IPS DF 6.9 (cell line): ENCODE data around the gene SMLR1.
A peak's percentile ranks its signal among the peaks of the same experiment; 100 is the strongest.

Source experiments
- DNase-seq: peaks from one replicate; pipeline ENCODE4 v3.0.0-alpha.2; 2013; ENCODE audit warnings: low read depth, low spot score
- H3K27ac ChIP-seq: one replicate; pipeline ENCODE4 v1.5.1; 2013; ENCODE audit warnings: low read length, control low read depth
- H3K27me3 ChIP-seq: 2 replicates; pipeline ENCODE4 v1.6.1; 2013; ENCODE audit warnings: mild to moderate bottlenecking, low read length; ENCODE audit not compliant: control insufficient read depth, insufficient read depth
- H3K36me3 ChIP-seq: 2 replicates; pipeline ENCODE4 v1.6.1; 2013; ENCODE audit warnings: low read length; ENCODE audit not compliant: control insufficient read depth, insufficient read depth
- H3K4me1 ChIP-seq: 2 replicates; pipeline ENCODE4 v1.6.1; 2013; ENCODE audit warnings: low read length; ENCODE audit not compliant: control insufficient read depth, insufficient read depth
- H3K4me3 ChIP-seq: 2 replicates; pipeline ENCODE4 v1.5.1; 2013; ENCODE audit warnings: mild to moderate bottlenecking, low read length
- H3K9me3 ChIP-seq: 2 replicates; pipeline ENCODE4 v1.6.1; 2013; ENCODE audit warnings: low read length, inconsistent platforms; ENCODE audit not compliant: control insufficient read depth, insufficient read depth
- WGBS: extraction: QIAGEN DNeasy Blood & Tissue Kit; methylation state at CpG from one replicate; pipeline ENCODE4 v1.1.7; 2013; ENCODE audit warnings: mixed read lengths, missing lambda C conversion rate; ENCODE audit not compliant: insufficient read length, insufficient coverage; 5-methylcytosine and 5-hydroxymethylcytosine counted together

SMLR1 gene

GRCh38 chr6:130825772-130826441 lies 1.3 kb upstream of the SMLR1 start:
- peak; percentile 39 for DNase-seq
- WGBS, result no CpG with 5 or more reads among the region's 3 CpGs
- Histone ChIP-seq H3K27ac (no peak overlapping the region), H3K27me3 (no peaks in the 10 kb centered on the region), H3K36me3 (no peaks in the 10 kb centered on the region), H3K9me3 (no peaks in the 10 kb centered on the region), H3K4me1 (peaks cover 1% of the 10 kb centered on the region; the same call in 1 of the 2 replicates), H3K4me3 (no peak overlapping the region)

GRCh38 chr6:130826442-130827246 lies 562 bp upstream of the SMLR1 start:
- H3K27ac ChIP-seq, result no peak overlapping the region
- DNase-seq, result no peak
- no peak overlapping the region for H3K4me3 ChIP-seq
- peaks cover 1% of the 10 kb centered on the region; the same call in 1 of the 2 replicates for H3K4me1 ChIP-seq
- H3K9me3 ChIP-seq, result no peaks in the 10 kb centered on the region
- no peaks in the 10 kb centered on the region for H3K27me3 ChIP-seq
- WGBS, result no CpG with 5 or more reads among the region's 4 CpGs
- no peaks in the 10 kb centered on the region for H3K36me3 ChIP-seq

- no peaks in the 10 kb centered on the region for H3K36me3 ChIP-seq
- peaks cover 1% of the 10 kb centered on the region; the same call in 1 of the 2 replicates for H3K4me1 ChIP-seq
- WGBS, result no CpG with 5 or more reads among the region's 4 CpGs
- no peak overlapping the region for H3K27ac ChIP-seq
- no peak overlapping the region for H3K4me3 ChIP-seq
- no peaks in the 10 kb centered on the region for H3K9me3 ChIP-seq
- no peak for DNase-seq
- no peaks in the 10 kb centered on the region for H3K27me3 ChIP-seq
These were observed 2.2 kb downstream of the SMLR1 start for GRCh38 chr6:130829333-130829910.

DNA sequence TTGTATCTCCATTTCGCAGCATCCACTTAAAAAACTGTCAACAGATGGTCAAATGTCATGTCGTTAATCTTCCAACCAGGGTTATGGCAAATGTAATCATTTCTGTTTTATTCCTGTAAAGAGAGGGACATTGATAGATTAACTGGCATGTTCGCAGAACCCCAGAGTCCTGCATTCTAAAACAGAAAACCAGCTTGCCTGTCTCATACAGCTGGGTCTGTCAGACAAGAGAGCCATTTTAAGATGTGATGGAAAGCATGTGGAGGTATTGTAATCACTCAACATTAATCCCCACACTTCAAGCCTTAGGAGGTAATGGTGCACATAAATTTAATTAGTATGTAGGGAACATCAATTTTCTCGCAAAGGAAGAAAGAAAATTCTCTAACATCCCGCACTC lies 4.4 kb downstream of the SMLR1 start:
- no peak overlapping the region for H3K4me3 ChIP-seq
- H3K27me3 ChIP-seq, result no peaks in the 10 kb centered on the region
- no peaks in the 10 kb centered on the region for H3K9me3 ChIP-seq
- H3K4me1 ChIP-seq, result no peaks in the 10 kb centered on the region
- no peak overlapping the region for H3K27ac ChIP-seq
- DNase-seq, result no peak
- no peaks in the 10 kb centered on the region for H3K36me3 ChIP-seq
- WGBS, result no CpG with 5 or more reads among the region's 5 CpGs

DNA sequence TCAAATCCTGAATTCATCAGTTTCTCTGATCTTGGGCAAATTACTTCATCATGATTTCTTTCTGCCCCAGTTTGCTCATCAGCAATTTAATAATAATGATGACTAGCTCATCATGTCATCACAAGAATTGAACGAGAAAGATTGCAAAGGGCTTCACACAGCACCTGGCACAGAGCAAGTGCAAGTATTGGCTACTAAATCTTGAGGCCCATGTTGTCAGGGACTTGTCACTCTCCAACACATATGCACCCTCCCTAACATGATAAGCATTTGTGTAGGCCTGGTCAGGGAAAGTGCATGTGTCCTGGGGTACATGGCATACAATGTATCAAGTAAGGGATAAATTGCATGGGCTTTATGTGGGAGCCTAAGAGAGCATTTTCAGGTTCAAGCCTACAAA lies 6.4 kb downstream of the SMLR1 start:
- no peak for DNase-seq
- Histone ChIP-seq H3K9me3 (no peaks in the 10 kb centered on the region), H3K36me3 (no peaks in the 10 kb centered on the region), H3K27me3 (no peaks in the 10 kb centered on the region), H3K27ac (no peak overlapping the region), H3K4me1 (no peaks in the 10 kb centered on the region), H3K4me3 (no peak overlapping the region)
- WGBS, result no CpG with 5 or more reads among the region's 1 CpG

DNA sequence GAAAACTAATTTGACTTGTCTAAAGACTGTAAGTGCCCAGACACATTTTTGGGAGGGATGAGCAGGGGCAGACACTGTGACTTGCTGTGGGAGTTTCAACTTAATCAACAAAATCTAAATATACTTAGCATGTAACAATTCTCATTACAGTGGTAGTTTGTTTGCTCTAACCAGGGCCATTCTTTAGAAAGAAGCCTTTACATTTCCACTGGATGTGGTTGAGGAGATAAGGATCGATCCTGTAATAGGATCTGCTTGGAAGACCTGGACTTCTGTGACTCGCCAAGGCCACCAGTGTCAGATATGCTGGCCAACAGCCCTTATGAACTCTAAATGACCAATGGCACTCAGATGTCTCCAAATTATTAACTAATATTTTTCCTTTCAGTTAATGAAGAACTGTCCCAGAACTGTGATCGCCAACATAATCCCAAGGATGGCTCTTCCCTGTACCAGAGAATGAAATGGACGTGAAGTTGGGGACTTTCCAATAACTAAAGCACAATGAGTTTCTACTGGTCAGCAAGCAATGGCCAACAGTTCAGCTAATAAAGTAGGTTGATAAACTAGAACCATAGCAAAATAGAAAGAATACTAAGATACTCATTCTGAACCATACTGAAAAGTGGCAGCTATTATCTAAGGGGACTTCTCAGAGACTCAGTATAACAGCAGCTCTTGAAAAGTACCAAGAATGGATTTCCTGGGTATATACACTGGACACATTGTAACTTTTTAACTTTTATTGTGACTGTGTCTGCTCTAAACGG lies 7.5 kb downstream of the SMLR1 start:
- Histone ChIP-seq H3K4me1 (0 out of 2 replicates have a peak, but pooled peaks cover under 1% of the 10 kb centered on the region), H3K36me3 (no peaks in the 10 kb centered on the region), H3K27me3 (no peaks in the 10 kb centered on the region), H3K9me3 (no peaks in the 10 kb centered on the region), H3K27ac (no peak overlapping the region), H3K4me3 (no peak overlapping the region)
- no CpG with 5 or more reads among the region's 5 CpGs for WGBS
- DNase-seq, result no peak

DNA sequence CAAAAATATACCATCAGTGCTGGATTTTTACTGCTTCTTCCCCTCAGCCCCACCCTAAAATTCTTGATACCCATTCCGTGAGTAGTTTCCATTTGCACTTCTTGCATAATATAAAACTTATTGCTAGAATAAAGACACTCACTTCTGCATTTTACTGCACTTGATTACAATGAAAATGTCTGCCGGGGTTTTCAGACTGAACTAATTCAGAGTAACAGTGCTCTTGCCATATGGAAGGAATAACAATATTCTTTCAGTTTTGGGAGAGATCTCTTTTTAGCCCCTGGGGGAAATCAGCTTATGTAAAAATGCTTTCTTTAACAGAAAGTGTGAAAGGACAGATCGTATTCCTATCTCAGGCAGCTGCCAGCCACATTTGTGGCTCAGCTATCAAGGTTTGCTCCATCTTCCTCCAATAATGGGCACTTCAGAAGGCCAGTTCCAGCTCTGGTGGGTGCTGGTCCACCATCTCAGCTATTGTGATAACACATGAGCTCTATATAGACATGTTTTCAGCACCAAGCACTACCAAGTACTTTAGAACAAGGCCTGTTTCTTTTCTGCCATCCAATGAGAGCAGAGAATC lies 8.9 kb downstream of the SMLR1 start:
- no peak for DNase-seq
- WGBS, result no CpG with 5 or more reads among the region's 3 CpGs
- H3K4me3 ChIP-seq, result no peak overlapping the region
- H3K4me1 ChIP-seq, result peaks cover 1% of the 10 kb centered on the region; the same call in 1 of the 2 replicates
- no peaks in the 10 kb centered on the region for H3K27me3 ChIP-seq
- no peak overlapping the region for H3K27ac ChIP-seq
- no peaks in the 10 kb centered on the region for H3K36me3 ChIP-seq
- no peaks in the 10 kb centered on the region for H3K9me3 ChIP-seq

DNA sequence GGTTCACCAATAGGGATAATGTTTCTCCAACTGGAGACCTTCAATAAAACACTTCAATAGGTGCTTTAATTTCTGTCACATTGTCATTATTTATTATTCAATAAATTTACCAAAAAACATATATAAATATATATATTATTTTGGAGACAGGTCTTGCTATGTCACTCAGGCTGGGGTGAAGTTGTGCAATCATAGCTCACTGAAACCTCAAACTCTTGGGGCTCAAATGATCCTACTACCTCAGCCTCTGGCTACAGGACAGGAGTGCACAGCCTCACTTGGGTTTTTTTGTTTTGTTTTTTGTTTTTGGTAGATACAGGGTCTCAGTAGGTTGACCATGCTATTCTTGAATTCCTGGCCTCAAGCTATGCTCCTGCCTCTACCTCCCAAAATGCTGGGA lies 9.9 kb downstream of the SMLR1 start:
- Histone ChIP-seq H3K36me3 (no peaks in the 10 kb centered on the region), H3K27ac (no peak overlapping the region), H3K27me3 (no peaks in the 10 kb centered on the region), H3K4me3 (no peak overlapping the region), H3K4me1 (peaks cover 1% of the 10 kb centered on the region; the same call in 1 of the 2 replicates), H3K9me3 (no peaks in the 10 kb centered on the region)
- DNase-seq, result no peak

GRCh38 chr6:130838250-130838860 lies 11.1 kb downstream of the SMLR1 start:
- no peak for DNase-seq
- no CpG with 5 or more reads among the region's 6 CpGs for WGBS
- Histone ChIP-seq H3K27me3 (no peaks in the 10 kb centered on the region), H3K9me3 (no peaks in the 10 kb centered on the region), H3K4me1 (peaks cover 1% of the 10 kb centered on the region; the same call in 1 of the 2 replicates), H3K4me3 (no peak overlapping the region), H3K36me3 (no peaks in the 10 kb centered on the region), H3K27ac (no peak overlapping the region)
